HG03095 (cell line): ENCODE results near the gene DHX16.

Experiments
- ATAC-seq: cut with Tn5 transposase; IDR thresholded peaks from one replicate; pipeline ENCODE4 v1.9.1; 2021; ENCODE audit warnings: moderate library complexity; ENCODE audit not compliant: unreplicated experiment

DHX16 gene

DNA sequence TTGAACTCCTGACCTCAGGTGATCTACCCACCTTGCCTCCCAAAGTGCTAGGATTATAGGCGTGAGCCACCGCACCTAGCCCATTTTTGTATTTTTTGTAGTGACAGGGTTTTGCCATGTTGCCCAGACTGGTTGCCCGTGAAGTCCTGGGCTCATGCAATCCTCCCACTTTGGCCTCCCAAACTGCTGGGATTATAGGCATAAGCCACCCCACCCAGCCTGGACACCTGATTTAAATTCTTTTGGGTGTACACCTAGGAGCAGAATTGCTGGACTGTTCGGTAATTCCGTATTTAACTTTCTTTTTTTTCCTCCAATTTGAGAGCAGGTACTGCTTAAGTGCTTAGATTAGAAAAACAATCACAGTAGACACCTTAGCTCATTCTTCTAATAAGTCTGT is 23.6 kb upstream of the DHX16 start:
- no peak for ATAC-seq

GRCh38 chr6:30691208-30691847 is 18.5 kb upstream of the DHX16 start:
- no peak for ATAC-seq

- ATAC-seq: peak; percentile 31
Observed at GRCh38 chr6:30690403-30691207, 17.8 kb upstream of the DHX16 start, which contains the start of gene NRM. Gene NRM, minus strand, starts transcription at chr6:30690984. Its CDS starts 10 bp downstream, at chr6:30690974.

- no peak for ATAC-seq
Observed at GRCh38 chr6:30689985-30690384, 17.2 kb upstream of the DHX16 start.

- ATAC-seq: no peak
Observed at GRCh38 chr6:30689022-30689865, 16.4 kb upstream of the DHX16 start.

GRCh38 chr6:30688569-30688968 is 15.8 kb upstream of the DHX16 start:
- no peak for ATAC-seq

- no peak for ATAC-seq
Observed at GRCh38 chr6:30687659-30688431, 15.0 kb upstream of the DHX16 start.

- ATAC-seq: peak; percentile 42
Observed at GRCh38 chr6:30686908-30687658, 14.3 kb upstream of the DHX16 start.

GRCh38 chr6:30686009-30686907 is 13.5 kb upstream of the DHX16 start, which contains the start of gene PPP1R18:
Gene PPP1R18, minus strand, starts transcription at chr6:30686645. Its CDS starts 627 bp downstream, at chr6:30686018.
- no peak for ATAC-seq

GRCh38 chr6:30685157-30686008 is 12.6 kb upstream of the DHX16 start:
- ATAC-seq: no peak

DNA sequence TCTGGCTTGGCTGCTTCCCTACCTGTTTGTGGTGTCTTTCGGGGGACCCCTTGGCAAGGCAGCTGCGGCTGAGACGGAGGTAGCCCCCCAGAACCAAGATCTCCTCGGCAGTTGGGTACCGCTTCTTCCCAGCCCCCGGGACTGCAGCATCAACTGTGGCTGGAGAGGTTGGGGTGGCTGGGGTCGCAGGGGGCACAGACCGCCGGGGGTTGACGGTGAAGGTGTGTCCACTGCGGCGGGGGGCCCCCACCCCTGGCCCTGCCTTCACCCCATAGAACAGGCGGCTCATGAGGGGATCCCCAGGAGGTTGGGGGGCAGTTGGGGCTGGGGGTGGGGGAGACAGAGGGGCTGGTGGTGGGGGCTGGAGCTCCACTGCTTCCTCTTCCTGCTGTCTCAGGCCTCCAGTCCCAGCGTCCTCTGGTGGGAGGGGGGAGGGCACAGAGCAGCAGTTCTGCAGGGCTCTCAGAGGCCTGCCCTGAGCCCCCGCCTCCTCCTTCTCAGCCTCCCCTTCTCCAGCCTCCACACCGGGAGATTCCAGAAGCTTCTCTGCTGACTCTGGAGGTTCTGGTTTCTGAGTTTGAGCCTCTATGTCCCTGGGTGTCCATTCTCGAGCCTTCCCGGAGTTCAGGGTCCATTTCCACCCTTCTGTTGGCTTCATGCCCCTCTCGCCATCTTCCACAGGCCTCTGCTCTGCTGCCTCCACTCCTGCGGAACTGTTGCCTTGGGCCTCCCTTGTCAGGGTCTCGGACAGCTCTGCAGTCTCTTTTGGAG is 11.8 kb upstream of the DHX16 start:
- ATAC-seq: no peak

DNA sequence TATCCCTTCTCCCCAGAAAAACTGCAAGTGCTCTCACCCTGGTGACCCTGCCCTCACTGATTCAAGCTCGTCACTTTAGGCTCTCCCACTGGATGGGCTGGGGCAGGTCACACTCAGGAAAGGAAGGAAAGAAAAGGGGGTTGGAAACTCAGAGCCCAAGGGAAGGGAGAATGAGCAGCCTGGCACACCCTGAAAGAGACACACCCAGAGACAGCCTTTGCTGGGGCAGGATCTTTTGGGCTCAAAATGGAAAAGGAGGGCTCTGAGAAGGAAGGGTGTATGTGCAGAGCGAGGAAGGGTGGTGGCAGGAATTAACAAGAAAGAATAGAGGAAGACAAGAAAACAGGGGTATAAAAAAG is 11.2 kb upstream of the DHX16 start:
- ATAC-seq: no peak

- ATAC-seq: no peak
Observed at GRCh38 chr6:30683183-30683979, 10.6 kb upstream of the DHX16 start.

DNA sequence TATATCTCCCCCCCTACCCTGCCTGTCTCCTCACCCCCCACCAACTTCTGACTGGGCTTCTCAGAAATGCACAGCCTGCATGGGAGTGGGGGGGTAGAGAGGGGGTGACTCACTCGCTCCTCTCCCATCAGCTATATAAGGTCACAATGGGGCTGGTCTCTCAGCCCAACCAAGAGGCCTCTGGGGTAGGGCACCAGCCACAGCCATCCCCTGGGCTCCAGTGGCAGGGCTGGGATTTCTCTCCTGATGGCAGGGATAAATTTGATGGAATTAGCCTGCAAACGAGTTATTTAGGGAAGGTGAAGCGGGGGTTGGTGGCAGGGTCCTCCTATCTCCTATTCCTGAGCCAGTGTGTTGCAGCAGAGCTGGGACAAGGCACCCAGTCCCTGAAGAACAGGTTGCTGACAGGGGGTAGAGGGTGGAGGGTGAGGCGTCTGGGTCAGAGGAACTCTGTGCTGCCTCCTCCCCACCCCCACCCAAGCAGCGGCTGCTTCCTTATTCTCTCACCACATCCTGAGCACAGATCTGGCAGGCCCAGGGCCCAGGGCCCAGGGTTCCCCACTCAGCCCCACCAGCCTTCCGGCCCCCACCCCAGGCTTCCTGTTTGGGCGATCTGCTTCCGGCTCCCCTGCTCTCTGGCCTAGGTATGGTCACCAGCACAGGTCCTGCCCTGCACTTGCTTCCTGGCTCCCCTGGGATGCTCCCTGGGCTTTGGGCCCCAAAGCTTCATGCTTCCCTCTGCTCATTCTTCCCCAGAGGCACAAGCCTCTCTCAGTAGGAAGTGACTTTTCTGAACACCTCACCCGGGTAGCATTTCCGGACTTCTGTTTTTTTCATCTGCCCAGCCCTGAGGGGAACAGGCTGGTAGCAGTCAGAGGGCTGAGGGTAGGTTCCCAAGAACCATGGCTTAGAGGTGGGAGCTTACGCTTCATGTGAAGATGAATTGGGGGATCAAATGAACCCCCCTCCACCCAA is 9.6 kb upstream of the DHX16 start:
- peak; percentile 44 for ATAC-seq

GRCh38 chr6:30681766-30682142 is 8.9 kb upstream of the DHX16 start:
- no peak for ATAC-seq
